ENCODE data around the gene KCNMB4.

The KCNMB4 gene

DNA sequence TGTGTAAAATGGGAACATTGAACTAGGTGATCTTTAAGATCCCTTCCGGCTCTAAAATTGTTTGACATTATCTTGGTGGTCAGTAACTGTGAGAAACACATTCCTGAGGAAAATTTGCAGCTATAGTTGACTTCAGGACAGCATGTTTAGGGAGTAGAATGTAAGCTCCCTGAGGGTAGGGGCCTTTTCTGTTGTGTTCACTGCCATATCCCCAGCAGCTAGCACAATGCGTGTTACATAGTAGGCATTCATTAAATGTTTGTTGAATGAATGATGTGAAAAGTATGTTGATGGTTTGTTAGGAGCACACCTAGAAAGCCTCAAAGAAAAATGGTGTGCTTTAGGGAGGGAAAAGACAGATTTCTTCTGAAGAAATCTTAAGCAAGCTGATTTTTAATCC, 38.5 kb upstream of the KCNMB4 start:
- H3K9me3 ChIP-seq (ENCODE audit: insufficient read depth, low read length): no peaks in the 10 kb centered on the region
- H3K9ac ChIP-seq (ENCODE audit: low read length): no peak overlapping the region
- peaks cover 4% of the 10 kb centered on the region for H3K36me3 ChIP-seq (replicated peaks; ENCODE audit: low read depth, low read length)
- H3K79me2 ChIP-seq (ENCODE audit: low read length): no peaks in the 10 kb centered on the region
- no peak overlapping the region for H3K4me3 ChIP-seq (ENCODE audit: low read length)
- H3K4me1 ChIP-seq (ENCODE audit: low read length): no peaks in the 10 kb centered on the region
- no peak overlapping the region for H3K4me2 ChIP-seq (ENCODE audit: low read length)
- no peaks in the 10 kb centered on the region for H4K20me1 ChIP-seq (ENCODE audit: insufficient read depth, low read length)
- H2AFZ ChIP-seq (ENCODE audit: low read depth, low read length): no peak overlapping the region
- TF ChIP-seq, protein P1, sequence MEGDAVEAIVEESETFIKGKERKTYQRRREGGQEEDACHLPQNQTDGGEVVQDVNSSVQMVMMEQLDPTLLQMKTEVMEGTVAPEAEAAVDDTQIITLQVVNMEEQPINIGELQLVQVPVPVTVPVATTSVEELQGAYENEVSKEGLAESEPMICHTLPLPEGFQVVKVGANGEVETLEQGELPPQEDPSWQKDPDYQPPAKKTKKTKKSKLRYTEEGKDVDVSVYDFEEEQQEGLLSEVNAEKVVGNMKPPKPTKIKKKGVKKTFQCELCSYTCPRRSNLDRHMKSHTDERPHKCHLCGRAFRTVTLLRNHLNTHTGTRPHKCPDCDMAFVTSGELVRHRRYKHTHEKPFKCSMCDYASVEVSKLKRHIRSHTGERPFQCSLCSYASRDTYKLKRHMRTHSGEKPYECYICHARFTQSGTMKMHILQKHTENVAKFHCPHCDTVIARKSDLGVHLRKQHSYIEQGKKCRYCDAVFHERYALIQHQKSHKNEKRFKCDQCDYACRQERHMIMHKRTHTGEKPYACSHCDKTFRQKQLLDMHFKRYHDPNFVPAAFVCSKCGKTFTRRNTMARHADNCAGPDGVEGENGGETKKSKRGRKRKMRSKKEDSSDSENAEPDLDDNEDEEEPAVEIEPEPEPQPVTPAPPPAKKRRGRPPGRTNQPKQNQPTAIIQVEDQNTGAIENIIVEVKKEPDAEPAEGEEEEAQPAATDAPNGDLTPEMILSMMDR (IDR thresholded peaks at IDR 0.05; ENCODE audit: low read depth, low read length): no peak
- TF ChIP-seq EZH2phosphoT487 (IDR thresholded peaks at IDR 0.05; ENCODE audit: low read depth): no peak
- H3K27me3 ChIP-seq (ENCODE audit: low read depth, low read length): no peaks in the 10 kb centered on the region
- no peak overlapping the region for H3K27ac ChIP-seq (ENCODE audit: low read length)

DNA sequence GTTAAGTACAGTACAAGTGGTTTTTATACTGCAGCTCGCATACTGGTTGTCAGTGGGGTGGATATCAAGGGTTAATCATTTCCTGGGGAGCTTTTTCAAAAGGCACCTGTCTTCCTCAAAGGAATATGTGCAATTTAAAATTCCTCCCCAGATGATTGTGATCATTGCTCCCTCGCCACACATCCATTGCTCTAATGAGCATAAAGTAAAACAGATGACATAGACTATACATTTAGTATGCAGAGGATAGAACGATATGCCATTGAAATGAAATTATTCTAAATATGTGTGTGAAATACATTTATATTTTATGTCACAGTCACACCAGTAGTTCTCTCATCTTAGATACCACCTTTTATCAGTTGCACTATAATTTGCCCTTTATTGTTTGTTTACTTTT, 36.4 kb upstream of the KCNMB4 start:
- H3K27me3 ChIP-seq (ENCODE audit: low read depth, low read length): no peaks in the 10 kb centered on the region
- H3K27ac ChIP-seq (ENCODE audit: low read length): no peak overlapping the region
- TF ChIP-seq, protein P1 (IDR thresholded peaks at IDR 0.05; ENCODE audit: low read depth, low read length): no peak
- TF ChIP-seq EZH2phosphoT487 (IDR thresholded peaks at IDR 0.05; ENCODE audit: low read depth): no peak
- no peak overlapping the region for H3K4me3 ChIP-seq (ENCODE audit: low read length)
- H3K9me3 ChIP-seq (ENCODE audit: insufficient read depth, low read length): no peaks in the 10 kb centered on the region
- H2AFZ ChIP-seq (ENCODE audit: low read depth, low read length): no peak overlapping the region
- H4K20me1 ChIP-seq (ENCODE audit: insufficient read depth, low read length): no peaks in the 10 kb centered on the region
- no peak overlapping the region for H3K9ac ChIP-seq (ENCODE audit: low read length)
- H3K36me3 ChIP-seq (replicated peaks; ENCODE audit: low read depth, low read length): peaks cover 3% of the 10 kb centered on the region
- no peaks in the 10 kb centered on the region for H3K79me2 ChIP-seq (ENCODE audit: low read length)
- H3K4me1 ChIP-seq (ENCODE audit: low read length): no peaks in the 10 kb centered on the region
- H3K4me2 ChIP-seq (ENCODE audit: low read length): no peak overlapping the region

DNA sequence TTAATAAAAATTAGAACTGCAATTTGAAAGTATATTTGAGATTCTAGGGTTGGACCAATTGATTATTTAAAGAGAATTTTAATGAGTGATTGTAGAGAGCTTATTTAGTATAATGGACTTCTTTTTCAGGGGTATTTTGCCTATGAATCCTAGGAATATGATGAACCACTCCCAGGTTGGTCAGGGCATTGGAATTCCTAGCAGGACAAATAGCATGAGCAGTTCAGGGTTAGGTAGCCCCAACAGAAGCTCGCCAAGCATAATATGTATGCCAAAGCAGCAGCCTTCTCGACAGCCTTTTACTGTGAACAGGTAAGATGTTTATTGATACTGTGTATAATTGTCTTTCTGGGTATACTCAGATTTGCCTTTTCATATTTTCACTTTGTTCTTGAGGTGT, 35.9 kb upstream of the KCNMB4 start:
- H3K27me3 ChIP-seq (ENCODE audit: low read depth, low read length): no peaks in the 10 kb centered on the region
- no peak for TF ChIP-seq EZH2phosphoT487 (IDR thresholded peaks at IDR 0.05; ENCODE audit: low read depth)
- TF ChIP-seq, protein P1 (IDR thresholded peaks at IDR 0.05; ENCODE audit: low read depth, low read length): no peak
- no peak overlapping the region for H3K4me2 ChIP-seq (ENCODE audit: low read length)
- H4K20me1 ChIP-seq (ENCODE audit: insufficient read depth, low read length): no peaks in the 10 kb centered on the region
- no peaks in the 10 kb centered on the region for H3K4me1 ChIP-seq (ENCODE audit: low read length)
- no peaks in the 10 kb centered on the region for H3K79me2 ChIP-seq (ENCODE audit: low read length)
- H3K27ac ChIP-seq (ENCODE audit: low read length): no peak overlapping the region
- peaks cover 3% of the 10 kb centered on the region for H3K36me3 ChIP-seq (replicated peaks; ENCODE audit: low read depth, low read length)
- H2AFZ ChIP-seq (ENCODE audit: low read depth, low read length): no peak overlapping the region
- H3K4me3 ChIP-seq (ENCODE audit: low read length): no peak overlapping the region
- no peak overlapping the region for H3K9ac ChIP-seq (ENCODE audit: low read length)
- H3K9me3 ChIP-seq (ENCODE audit: insufficient read depth, low read length): no peaks in the 10 kb centered on the region

DNA sequence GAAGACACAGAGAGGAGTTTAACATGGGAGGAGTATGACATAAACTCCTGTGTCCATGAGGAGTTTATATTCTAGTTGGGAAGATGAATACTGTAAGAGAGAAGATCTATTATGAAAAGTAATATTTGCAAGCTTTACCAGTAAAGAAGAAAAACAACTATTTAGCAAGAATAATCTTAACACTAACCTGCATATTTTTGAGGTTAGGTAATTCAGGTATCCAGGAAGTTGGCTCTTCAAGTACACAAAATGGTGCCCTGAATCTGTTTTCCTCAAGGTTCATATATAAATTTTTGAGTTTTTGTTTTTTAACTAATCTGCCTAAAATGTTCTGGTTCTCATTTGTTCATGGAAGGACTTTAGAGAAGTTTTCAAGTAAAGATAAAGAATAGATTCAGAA, 33.9 kb upstream of the KCNMB4 start:
- no peak overlapping the region for H3K27ac ChIP-seq (ENCODE audit: low read length)
- no peaks in the 10 kb centered on the region for H3K27me3 ChIP-seq (ENCODE audit: low read depth, low read length)
- no peak for TF ChIP-seq EZH2phosphoT487 (IDR thresholded peaks at IDR 0.05; ENCODE audit: low read depth)
- TF ChIP-seq, protein P1 (IDR thresholded peaks at IDR 0.05; ENCODE audit: low read depth, low read length): no peak
- no peaks in the 10 kb centered on the region for H3K9me3 ChIP-seq (ENCODE audit: insufficient read depth, low read length)
- no peak overlapping the region for H3K4me2 ChIP-seq (ENCODE audit: low read length)
- H3K4me1 ChIP-seq (ENCODE audit: low read length): no peaks in the 10 kb centered on the region
- no peak overlapping the region for H2AFZ ChIP-seq (ENCODE audit: low read depth, low read length)
- H3K9ac ChIP-seq (ENCODE audit: low read length): no peak overlapping the region
- peaks cover 11% of the 10 kb centered on the region for H3K36me3 ChIP-seq (replicated peaks; ENCODE audit: low read depth, low read length)
- H3K4me3 ChIP-seq (ENCODE audit: low read length): no peak overlapping the region
- no peaks in the 10 kb centered on the region for H4K20me1 ChIP-seq (ENCODE audit: insufficient read depth, low read length)
- H3K79me2 ChIP-seq (ENCODE audit: low read length): no peaks in the 10 kb centered on the region
